Measurements from ENCODE around the gene FBXO28.

Gene FBXO28

DNA sequence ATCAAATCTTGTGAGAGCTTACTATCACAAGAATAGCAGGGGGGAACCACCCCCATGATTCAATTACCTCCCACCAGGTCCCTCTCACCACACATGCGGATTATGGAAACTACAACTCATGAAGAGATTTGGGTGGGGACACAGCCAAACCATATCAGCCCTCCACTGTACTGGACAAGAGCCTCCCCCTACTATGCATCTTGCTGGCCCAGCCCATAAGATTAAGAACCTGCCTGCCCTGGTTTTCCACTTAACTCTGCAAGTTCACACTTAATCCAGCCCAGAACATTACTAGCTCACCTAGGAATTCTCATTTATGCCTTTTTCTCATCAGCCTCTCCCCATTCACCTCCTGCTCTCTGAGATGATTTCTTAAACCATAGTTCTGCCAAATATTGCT lies 18.0 kb upstream of the FBXO28 start:
- DNase-seq, result no peak

DNA sequence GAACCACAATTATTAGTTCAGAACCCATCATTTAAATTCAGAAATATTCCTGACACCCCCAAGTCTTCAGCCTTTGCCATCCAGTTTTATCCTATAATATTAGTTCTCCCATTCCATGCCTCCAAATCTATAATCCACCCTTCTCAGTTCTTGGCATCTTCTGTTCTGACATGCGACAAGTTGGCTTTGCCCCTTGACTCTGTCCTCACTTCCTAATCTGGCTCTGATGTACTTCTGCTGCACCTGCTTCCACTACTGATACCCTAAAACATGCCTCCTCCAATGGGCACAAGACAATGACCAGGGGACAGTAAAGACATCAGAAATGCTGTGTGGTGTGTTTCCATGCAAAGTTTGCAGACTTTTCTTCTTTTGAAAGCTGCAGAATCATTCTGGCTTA lies 17.1 kb upstream of the FBXO28 start:
- no peak for DNase-seq

DNA sequence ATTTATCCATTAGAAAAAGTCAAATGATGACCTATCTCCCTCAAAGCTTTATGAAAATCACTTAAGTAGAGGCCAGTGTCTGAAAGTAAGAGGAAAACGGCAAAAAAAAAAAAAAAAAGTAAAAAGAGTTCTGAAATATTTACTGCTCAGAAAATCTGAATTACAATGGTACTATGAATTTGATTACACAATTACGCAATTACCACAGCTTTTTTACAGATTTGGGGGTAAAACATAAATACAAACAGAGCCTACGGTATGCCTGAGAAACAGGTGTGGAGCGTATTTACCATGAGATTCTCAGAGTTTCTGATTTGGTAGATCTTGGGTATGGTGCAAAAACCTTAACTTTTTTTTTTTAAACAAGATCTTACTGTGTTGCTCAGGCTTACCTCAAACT lies 15.9 kb upstream of the FBXO28 start:
- no peak for DNase-seq

DNA sequence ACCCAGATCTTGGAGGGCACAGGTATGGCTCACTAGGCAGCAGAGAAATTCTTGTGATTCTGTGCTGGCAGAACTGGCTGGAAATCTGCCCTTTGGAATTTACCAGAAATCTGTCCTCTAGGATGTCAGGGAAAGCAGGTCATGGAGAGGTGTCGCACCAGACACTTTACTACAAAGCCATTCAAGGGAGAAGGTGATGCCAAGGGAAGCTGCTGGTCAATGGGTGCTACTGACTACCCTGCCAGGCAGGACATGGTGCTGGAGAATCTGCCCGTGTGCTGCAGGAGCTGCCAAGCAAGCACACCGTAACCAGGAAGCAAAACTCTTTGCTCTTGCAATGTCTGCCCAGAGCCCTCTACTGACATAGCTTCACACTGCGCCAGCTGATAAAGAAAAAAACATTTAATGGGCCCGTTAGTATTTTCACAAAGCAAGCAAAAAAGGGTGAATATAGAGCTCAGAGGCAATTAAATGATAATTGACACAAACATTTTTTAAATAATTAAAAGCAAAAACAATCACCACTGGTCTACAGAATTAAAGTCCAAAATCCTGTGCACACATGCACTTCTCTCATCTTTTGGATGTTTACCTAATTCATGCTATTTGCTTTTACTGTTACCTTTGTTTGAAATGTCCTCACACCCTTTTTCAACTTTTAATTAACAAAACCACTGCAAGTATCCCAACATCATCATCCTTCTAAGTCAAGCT lies 7.2 kb upstream of the FBXO28 start:
- peak in 1 of 5 experiments; percentile 75 for DNase-seq

DNA sequence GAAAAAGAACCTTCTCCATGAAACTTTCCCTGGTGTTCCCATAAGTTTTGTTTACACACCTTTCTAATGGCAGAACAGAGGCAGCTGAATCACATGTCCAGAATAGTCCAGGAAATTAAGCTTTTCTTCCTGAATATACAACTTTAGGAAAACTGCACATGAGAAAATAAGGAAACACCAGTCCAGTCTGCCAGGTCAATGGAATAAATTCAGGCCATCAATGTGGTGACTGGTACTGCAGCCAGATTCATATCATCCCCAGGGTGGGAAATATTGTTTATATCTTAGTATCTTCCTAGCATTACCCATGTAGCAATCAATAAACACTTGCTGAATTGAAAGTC lies 6.7 kb upstream of the FBXO28 start:
- DNase-seq, result no peak

DNA sequence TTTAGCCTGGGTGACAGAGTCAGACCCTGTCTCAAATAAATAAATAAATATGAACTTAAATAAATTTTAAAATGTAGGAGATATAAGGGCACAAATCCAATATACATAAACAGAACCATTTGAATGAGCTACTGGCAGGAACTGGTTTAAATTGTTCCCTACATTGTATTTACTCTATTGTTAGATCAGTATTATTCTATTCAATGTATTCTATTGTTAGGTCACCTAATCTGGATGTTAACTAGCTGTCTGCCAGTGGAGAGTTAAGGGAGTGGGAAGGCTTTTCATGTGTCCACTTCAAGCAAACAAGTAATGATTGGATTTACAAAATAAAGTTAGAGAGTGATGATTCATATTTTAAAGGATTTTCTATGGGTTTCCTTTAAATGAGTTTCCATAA lies 4.9 kb upstream of the FBXO28 start:
- DNase-seq, result no peak

DNA sequence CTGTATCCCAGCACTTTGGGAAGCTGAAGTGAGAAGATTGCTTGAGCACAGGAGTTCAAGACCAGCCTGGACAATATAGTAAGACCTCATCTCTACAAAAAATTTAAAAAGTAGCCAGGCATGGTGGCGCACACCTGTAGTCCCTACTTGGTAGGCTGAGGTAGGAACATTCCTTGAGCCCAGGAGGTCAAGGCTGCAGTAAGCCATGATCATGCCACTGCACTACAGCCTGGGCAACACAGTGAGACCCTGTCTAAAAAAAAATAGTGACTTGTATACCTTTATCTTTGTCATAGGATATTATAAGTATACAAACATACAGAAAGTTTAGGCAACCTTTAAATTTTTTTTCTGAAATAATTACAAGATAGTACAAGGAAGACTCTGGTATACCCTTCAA lies 3.9 kb upstream of the FBXO28 start:
- no peak for DNase-seq

DNA sequence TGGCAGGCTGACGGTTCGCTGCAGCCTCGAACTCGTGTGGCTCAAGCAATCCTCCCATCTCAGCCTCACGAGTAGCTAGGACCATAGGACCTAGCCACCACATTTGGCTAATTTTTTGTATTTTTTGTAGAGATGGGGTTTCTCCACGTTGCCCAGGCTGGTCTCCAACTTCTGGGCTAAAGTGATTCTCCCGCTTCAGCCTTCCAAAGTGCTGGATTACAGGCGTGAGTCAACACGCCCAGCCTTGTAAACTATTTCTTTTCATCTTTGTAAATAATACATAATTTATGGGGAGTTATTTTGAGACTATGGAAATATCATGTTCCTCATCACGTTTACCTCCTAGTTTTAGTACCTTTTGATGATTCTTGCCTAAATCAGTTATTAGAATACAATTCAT lies 906 bp upstream of the FBXO28 start:
- DNase-seq, result no peak

DNA sequence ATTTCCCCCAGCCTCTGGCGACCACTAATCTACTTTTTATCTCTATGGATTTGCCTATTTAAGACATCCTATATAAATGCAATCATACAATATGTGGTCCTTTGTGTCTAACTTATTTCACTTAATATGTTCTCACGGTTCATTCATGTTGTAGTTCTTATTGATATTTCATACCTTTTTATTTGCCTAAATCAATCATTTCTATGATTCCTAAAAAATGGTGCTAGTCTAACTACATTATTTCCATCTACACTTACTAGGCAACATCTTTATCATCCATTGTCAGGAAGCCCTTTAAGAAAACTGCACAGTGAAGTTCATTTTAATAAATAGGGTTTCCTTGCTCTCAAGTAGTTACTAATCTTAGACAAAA lies 380 bp upstream of the FBXO28 start:
- DNase-seq, result no peak

DNA sequence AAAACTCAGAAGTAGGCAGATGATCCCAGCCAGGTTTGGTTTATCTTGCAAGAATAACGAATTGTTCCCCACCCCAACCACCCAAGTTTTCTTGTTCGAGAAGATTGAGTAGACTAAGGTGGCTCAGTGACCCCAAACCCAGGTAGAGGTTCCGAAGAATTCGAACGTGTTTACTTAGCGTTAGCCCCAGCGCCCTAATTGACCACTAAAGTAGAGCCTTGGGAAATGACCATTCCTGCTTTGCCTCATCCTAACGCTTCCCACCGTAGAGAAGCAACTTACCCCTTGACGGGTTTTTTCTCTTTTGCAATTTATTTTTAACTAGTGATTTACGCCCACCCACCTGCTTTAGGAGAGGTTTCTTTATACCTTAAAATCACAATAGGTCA lies 870 bp downstream of the FBXO28 start:
- no peak for DNase-seq

DNA sequence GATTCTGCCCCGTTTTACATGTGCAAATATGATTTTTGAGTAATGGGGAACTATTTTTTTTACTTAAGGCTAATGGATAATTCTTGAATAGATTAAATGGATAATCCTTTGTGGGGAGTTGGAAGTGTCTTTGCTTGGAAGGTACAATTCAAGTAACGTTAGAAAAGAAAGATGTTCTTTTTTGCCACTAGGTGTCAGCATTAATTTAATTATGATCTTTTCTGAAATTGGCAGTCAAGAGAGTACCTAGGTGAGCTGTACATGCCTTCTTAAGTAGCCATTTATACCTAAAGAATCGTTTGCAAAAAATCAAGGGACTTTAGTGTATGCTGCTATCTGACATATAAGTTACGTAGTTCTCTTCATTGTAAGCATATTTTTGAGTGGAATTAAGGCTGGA lies 2.2 kb downstream of the FBXO28 start:
- peak in 2 of 5 experiments; percentile 25 to 80 for DNase-seq

DNA sequence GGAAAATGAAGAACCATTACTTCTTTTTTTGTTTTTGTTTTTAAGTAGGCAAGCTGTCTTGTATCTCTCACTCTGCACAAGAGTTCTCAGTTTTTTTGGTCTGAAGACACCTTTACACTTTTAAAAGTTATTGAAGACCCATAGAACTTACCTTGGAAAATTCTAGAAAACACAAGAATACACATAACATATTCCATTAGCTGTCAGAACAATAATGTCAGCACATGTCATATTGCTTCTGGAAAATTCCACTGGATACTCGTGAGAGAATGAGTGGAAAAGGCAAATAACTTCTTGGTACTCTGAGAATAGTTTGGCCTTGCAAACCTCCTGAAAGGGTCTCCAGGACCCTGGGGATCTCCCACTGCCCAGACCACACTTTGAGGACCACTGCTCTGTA lies 4.8 kb downstream of the FBXO28 start:
- no peak for DNase-seq

DNA sequence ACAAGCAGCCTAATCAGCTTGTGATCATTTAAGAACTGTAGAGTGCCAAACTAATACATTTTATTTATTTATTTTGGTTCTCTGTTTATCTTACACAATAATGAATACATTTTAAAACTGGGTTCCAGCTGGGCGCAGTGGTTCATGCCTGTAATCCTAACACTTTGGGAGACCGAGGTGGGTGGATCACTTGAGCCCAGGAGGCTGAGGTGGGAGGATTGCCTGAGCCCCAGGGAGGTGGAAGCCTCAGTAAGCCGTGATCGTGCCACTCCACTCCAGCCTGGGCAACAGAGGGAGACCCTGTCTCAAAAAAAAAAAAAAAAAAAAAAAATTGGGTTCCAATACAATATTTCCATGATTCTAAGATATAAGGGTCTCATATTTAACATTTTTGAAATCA lies 9.2 kb downstream of the FBXO28 start:
- DNase-seq, result no peak

DNA sequence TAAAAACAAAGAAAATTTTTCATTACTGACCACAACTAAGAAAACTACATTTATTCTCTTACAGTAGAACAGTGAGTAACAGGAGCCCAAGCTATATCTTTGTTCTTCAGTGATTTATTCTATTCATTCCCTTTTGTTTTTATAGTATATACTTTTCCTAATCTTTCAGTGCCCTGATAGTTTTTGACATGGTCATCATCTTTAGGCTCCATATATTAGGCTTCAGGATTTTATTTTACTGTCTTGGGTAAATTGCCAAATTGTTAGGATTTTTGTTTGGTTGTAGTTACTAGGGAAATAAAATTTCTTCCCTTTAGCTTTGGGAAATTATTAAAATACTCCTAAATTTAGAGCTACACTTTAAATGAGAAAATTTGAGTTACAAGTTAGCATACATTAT lies 10.3 kb downstream of the FBXO28 start:
- DNase-seq, result no peak

DNA sequence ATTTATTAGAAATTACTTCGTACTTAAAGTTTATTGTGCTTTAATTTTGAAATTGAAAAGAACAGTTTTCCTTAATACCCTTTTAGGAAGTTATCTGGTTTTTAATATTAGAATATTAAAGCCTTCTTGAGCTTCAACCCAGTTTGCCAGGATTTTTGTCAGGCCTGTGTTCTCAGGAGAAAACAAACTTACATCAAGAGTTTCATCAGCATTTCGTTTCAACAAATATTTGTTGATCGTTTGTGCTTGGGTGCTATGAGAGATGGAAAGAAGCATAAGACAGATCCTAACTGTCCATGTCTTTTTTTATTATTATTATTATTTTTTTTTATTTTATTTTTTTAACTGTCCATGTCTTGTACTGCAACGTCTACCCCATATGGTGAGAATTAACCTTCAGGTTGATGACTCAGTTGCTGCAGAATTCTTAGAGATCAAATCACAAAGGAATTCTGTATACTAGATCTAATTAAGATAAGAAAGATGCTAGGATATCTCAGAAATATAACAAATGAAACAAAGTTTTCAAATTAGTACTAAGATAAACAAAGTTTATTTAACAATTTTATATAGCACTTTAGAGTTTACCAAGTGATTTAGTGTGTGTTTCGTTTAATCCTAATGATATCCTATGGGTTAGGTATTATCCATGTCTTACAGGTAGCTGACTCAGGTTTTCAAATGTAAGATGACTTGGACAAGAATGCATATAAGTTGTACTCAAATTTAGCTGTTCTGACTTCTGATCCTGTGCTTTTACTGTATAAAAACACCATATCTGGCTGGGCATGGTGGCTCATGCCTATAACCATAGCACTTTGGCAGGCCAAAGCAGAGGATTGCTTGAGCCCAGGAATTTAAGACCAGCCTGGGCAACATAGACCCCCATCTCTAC lies 14.3 kb downstream of the FBXO28 start:
- no peak for DNase-seq

DNA sequence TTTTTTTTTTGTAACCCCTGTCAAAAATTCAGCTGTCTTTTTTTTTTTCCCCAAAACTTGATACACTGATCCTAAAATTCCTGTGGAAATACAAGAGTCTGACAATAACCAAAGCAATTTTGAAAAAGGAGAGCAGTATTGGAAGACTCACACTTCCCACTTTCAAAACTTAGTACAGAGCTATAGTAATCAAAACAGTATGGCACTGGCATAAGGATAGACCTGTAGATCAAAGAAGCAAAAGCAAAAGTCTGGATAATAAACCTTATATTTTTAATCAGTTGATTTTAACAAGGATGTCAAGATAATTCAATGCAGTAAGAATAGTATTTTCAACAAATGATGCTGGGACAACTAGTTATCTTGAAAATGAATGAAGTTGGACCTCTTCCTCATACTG lies 17.3 kb downstream of the FBXO28 start:
- no peak for DNase-seq

DNA sequence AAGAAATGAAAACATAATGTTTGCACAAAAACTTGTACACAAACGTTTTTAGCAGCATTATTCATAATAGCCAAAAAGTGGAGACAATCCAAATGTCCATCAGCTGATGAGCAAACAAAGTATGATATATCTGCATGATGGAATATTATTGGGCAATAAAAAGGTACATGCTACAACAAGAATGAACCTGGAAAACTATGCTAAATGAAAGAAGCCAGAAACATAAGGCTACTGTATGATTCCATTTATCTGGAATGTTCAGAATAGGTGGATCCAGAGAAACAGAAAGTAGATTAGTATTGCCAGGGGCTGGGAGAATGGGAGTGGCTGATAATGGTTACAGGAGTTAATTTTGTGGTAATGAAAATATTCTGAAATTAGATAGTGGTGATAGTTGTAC lies 19.0 kb downstream of the FBXO28 start:
- DNase-seq, result no peak

DNA sequence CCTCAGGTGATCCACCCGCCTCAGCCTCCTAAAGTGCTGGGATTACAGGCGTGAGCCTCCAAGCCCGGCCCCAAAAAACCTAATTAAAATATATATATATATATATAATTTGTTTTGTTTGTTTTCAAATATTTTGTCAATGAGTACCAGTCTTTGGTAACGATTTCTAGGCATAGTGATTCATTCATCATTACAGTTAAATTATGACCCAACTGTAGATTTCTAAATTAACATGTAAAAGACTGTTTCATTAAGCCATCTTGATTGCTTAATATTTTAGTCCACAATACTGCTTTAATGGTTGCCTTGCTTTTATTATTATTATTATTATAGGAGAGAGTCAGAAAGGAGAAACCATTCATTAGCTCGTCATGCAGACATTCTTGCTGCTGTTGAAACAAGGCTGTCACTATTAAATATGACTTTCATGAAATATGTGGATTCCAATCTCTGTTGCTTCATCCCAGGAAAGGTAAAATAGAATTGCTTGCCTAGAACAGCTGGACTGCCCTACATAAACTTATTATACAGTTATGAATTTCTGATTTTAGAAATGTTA lies 19.9 kb downstream of the FBXO28 start:
- no peak for DNase-seq

DNA sequence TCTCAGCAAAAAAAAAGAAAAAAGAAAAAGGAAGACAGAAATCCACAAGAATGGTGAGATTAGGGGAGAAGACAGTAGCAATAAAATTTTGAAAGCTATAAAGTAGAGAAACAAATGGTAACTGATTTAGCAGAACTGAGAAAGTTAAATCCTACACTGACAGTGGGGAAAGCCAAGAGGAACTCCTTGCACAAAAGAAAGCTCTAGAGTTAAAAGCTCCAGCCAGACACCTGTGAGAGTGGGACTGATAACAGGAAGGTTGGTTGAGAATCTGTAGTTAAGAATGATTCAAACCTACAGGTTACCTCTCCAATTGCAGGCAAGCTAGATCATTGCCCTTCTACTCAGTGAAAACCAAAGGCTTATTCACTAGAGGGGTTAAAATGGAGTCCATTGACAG lies 23.6 kb downstream of the FBXO28 start:
- DNase-seq, result no peak

DNA sequence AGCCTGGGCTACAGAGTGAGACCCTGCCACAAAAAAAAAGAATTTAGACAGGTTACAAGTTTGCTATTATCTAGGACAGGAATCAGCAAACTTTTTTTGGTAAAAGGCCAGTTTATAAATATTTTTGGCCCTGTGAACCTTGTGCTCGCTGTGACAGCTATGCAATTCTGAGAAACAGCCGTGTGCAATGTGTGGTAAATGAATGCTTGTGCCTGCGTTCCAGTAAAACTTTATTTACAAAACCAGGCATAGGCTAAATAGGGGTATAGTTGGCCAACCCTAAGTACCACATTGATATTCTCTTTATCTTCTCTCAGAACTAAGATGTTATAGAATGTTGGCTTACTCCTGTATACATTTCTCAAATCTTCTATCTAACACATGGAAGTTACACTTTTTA lies 24.3 kb downstream of the FBXO28 start:
- no peak for DNase-seq

DNA sequence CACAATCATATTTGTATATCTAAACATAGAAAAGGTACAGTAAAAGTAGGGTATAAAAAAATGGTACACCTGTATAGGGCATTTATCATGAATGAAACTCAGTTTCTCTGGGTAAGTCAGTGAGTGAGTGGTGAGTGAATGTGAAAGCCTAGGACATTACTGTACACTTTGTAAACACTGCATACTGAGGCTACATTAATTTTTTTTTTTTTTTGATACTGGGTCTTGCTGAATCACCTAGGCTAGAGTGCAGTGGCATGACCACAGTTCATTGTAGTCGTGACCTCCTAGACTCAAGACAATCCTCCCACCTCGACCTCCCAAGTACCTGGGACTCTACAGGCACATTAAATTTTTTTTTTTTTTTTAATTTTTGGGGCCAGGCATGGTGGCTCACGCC lies 27.8 kb downstream of the FBXO28 start:
- no peak for DNase-seq

DNA sequence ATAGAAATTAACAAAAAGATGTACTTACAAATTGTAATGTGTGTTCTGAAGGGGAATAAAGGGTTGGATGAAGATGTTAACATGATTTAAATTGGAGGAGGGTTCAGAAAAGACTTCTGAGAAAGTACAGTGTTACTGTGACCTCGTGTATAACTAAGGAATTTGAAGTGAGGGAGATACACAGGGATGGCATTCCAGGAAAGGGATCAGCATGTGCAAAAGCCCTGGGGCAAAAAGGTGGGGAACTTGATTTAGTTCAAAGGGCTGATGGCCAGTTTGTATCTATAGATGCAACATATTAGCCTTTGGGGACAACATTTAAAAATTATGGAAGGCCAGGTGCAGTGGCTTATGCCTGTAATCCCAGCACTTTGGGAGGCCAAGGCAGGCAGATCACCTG lies 35.8 kb downstream of the FBXO28 start:
- DNase-seq, result no peak

DNA sequence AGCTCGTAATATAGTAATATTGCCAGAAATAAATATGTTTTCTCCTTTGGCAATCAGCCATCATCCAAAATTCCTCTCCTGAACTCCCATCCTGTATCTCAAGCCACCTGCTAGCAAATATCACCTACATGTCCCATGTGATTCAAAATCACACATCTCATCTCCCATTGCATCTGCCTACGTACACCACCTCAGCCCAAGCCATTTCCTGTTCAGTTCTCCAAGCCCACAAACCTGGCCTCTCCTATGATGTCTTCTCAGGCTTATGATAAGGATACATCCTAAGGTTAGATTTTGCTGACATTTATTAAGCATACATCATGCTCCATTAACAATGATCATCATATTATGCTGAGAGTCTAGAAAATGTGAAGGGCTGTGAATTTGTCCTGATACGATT lies 37.2 kb downstream of the FBXO28 start:
- DNase-seq, result peak in 1 of 5 experiments; percentile 56

DNA sequence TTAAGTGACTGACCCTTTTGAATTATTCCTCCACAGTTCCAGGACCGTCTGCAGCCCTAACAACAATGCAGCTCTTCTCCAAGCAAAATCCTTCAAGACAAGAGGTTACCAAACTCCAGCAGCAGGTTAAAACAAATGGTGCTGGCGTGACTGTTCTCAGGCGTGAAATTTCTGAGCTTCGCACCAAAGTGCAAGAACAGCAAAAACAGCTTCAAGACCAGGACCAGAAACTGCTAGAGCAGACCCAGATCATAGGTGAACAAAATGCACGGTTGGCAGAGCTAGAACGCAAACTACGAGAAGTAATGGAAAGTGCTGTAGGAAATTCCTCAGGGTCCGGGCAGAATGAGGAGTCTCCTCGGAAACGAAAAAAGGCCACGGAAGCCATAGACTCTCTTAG lies 43.4 kb downstream of the FBXO28 start:
- no peak for DNase-seq

All from T-helper 2 cell (primary cell).